Panc1 (cell line): Measurements from ENCODE around the gene TEKT2. TPM values are rescaled to one million over a fixed set of nuclear protein-coding genes. Genes with fewer than 3 reads are reported as not detected.

Experiments
- ATAC-seq: fragments of 200-7000 bp; cut with Tn5 transposase; 2 replicates; pipeline ENCODE4 v1.9.1; 2020; ENCODE audit warnings: mild to moderate bottlenecking, moderate library complexity
- BruUV-seq: library from RNA; stranded (reverse); fragments of 400-500 nt; replicated peaks from 2 replicates; lab custom pipeline; 2021; lab: Mats Ljungman, UMichigan
- CTCF ChIA-PET: fragments of 300-600 bp; sonication (Branson Sonifier 250); formaldehyde crosslinking; loops from one replicate; lab custom pipeline; 2022; ENCODE audit warnings: antibody characterized with exemption; lab: Charles Lee
- POLR2A ChIA-PET: fragments of 300-600 bp; sonication (Branson Sonifier 250); formaldehyde crosslinking; loops from one replicate; lab custom pipeline; 2022; ENCODE audit warnings: antibody characterized with exemption; lab: Charles Lee
- DNase-seq: peaks from one replicate; pipeline ENCODE4 v3.0.0-alpha.2; 2010; ENCODE audit warnings: low read depth, low spot score
- H3K27ac ChIP-seq: 2 replicates; pipeline ENCODE4 v1.5.1; 2011; ENCODE audit warnings: mild to moderate bottlenecking, low read length, inconsistent platforms
- H3K27me3 ChIP-seq: fragments of 200-500 bp; sonication (Bioruptor generic); 2 replicates; pipeline ENCODE4 v1.6.0; 2014; ENCODE audit warnings: low read length, inconsistent platforms; ENCODE audit not compliant: control insufficient read depth, insufficient read depth
- H3K36me3 ChIP-seq: fragments of 200-500 bp; sonication (Bioruptor generic); 2 replicates; pipeline ENCODE4 v1.5.1; 2014; ENCODE audit warnings: inconsistent platforms, mild to moderate bottlenecking, low read length, moderate library complexity; ENCODE audit not compliant: control insufficient read depth, insufficient read depth
- H3K4me1 ChIP-seq: 2 replicates; pipeline ENCODE4 v1.5.1; 2011; ENCODE audit warnings: inconsistent platforms, mild to moderate bottlenecking, low read length, moderate library complexity; ENCODE audit not compliant: control insufficient read depth, insufficient read depth
- H3K4me3 ChIP-seq, 2 experiments: 2 replicates each; pipeline ENCODE4 v1.5.1; 2011 to 2012; ENCODE audit warnings: low read depth in 2 of 2, low read length in 2 of 2, mild to moderate bottlenecking in 2 of 2, inconsistent platforms in 1 of 2, moderate library complexity in 1 of 2
- H3K9me3 ChIP-seq: fragments of 200-500 bp; sonication (Bioruptor generic); 2 replicates; pipeline ENCODE4 v1.5.1; 2014; ENCODE audit warnings: low read depth, mild to moderate bottlenecking, inconsistent platforms, low read length, moderate library complexity; ENCODE audit not compliant: control insufficient read depth, insufficient read depth
- POLR2AphosphoS5 ChIP-seq: IDR thresholded peaks from 2 replicates; pipeline ENCODE4 v1.6.1; 2012; ENCODE audit warnings: mild to moderate bottlenecking, low read depth, low read length, moderate library complexity
- SIN3A ChIP-seq: IDR thresholded peaks from 2 replicates; pipeline ENCODE4 v1.6.1; 2012; ENCODE audit warnings: low read depth, mild to moderate bottlenecking, low read length, moderate library complexity, borderline replicate concordance; ENCODE audit not compliant: insufficient read depth
- TCF7L2 ChIP-seq: IDR thresholded peaks from 2 replicates; pipeline ENCODE4 v1.6.1; 2011; ENCODE audit warnings: mild to moderate bottlenecking, low read depth, low read length, inconsistent platforms
- in situ Hi-C: cut with HindIII; loops from 2 replicates; pipeline ENCODE4 v1.10.0; 2016; ENCODE audit warnings: low sequenced_read_pairs, low pct_unique_long_range_greater_than_20kb
- intact Hi-C: fragments of 100-400 bp; cut with micrococcal nuclease; formaldehyde crosslinking; loops from one replicate; pipeline ENCODE4 v1.10.0; 2022; ENCODE audit not compliant: unreplicated experiment
- total RNA-seq: library from RNA; stranded (reverse); gene quantifications from one replicate; pipeline ENCODE4 v1.2.1, GENCODE V29; 2021; ENCODE audit not compliant: unreplicated experiment
- TF ChIP-seq, protein P1 (sequence below), 2 experiments: IDR thresholded peaks; 2 replicates each; pipeline ENCODE4 v1.6.1; 2011 to 2012; ENCODE audit warnings: low read depth in 2 of 2, control low read depth in 1 of 2, low read length in 1 of 2, mild to moderate bottlenecking in 1 of 2, moderate library complexity in 1 of 2; ENCODE audit not compliant: insufficient read depth in 1 of 2
- TF ChIP-seq, protein P2 (sequence below): fragments of 450-650 bp; IDR thresholded peaks from 2 replicates; pipeline ENCODE4 v1.5.1; 2017; ENCODE audit warnings: mild to moderate bottlenecking

Gene TEKT2
- total RNA-seq, 1 experiment from 2014 or later, result 0.23 TPM

DNA sequence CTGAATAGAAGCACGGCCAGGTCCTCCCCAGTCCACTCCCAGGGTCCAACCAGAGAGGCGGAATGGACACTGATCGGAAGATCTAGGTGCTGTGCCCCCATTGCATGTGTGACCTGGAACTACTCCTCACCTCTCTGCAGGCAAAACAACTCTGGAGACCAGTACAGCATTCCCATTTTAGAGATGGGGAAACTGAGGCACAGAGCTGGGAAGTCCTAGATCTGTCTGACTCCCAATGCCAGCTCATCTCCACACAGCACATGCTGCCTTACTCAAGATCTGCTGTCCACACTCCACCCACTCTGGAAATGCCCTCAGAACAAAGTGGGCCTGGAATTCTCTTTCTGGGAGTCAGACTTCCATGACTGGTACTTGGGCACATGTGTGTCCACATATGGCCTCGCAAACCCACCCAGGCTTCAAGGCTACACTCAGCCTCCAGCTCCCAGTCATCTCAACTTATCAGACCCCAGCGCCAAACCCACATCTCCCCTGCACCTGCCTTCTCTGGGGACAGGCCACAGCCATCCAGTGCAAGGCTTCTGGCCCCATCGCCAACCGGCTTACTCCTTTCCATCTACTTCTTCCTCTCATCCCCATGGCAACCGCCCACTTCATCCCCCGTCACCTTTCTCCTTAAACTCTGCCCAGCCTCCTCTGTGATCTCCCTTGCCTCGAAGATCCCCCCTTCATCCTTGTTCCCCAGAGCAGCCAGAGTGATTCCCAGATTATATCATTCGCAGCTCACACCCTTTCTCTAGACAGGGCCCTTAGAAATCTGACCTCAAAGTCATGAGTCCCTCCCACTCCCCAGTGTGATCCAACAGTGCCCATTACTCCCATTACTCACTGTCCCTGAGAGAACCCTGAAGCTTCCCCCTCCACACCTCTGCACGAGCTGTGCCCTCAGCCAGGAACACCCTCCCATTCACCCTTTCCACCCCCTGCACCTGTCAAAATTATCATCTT, 38.5 kb downstream of the TEKT2 start:
- ChIA-PET POLR2A (no interaction called here), CTCF (no interaction called here)
- intact Hi-C loops (no loop called here), in situ Hi-C loops (no loop called here)
- H3K9me3 ChIP-seq, result no peaks in the 10 kb centered on the region
- H3K4me3 ChIP-seq, result no peak overlapping the region
- no peak for DNase-seq
- no TSS peak for BruUV-seq
- ATAC-seq, result no peak
- TF ChIP-seq, protein P1, sequence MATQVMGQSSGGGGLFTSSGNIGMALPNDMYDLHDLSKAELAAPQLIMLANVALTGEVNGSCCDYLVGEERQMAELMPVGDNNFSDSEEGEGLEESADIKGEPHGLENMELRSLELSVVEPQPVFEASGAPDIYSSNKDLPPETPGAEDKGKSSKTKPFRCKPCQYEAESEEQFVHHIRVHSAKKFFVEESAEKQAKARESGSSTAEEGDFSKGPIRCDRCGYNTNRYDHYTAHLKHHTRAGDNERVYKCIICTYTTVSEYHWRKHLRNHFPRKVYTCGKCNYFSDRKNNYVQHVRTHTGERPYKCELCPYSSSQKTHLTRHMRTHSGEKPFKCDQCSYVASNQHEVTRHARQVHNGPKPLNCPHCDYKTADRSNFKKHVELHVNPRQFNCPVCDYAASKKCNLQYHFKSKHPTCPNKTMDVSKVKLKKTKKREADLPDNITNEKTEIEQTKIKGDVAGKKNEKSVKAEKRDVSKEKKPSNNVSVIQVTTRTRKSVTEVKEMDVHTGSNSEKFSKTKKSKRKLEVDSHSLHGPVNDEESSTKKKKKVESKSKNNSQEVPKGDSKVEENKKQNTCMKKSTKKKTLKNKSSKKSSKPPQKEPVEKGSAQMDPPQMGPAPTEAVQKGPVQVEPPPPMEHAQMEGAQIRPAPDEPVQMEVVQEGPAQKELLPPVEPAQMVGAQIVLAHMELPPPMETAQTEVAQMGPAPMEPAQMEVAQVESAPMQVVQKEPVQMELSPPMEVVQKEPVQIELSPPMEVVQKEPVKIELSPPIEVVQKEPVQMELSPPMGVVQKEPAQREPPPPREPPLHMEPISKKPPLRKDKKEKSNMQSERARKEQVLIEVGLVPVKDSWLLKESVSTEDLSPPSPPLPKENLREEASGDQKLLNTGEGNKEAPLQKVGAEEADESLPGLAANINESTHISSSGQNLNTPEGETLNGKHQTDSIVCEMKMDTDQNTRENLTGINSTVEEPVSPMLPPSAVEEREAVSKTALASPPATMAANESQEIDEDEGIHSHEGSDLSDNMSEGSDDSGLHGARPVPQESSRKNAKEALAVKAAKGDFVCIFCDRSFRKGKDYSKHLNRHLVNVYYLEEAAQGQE (IDR thresholded peaks at IDR 0.05; ENCODE audit: insufficient read depth in 1 of 2, low read depth in 2 of 2, low read length in 1 of 2), result no peak
- TF ChIP-seq, protein P2, sequence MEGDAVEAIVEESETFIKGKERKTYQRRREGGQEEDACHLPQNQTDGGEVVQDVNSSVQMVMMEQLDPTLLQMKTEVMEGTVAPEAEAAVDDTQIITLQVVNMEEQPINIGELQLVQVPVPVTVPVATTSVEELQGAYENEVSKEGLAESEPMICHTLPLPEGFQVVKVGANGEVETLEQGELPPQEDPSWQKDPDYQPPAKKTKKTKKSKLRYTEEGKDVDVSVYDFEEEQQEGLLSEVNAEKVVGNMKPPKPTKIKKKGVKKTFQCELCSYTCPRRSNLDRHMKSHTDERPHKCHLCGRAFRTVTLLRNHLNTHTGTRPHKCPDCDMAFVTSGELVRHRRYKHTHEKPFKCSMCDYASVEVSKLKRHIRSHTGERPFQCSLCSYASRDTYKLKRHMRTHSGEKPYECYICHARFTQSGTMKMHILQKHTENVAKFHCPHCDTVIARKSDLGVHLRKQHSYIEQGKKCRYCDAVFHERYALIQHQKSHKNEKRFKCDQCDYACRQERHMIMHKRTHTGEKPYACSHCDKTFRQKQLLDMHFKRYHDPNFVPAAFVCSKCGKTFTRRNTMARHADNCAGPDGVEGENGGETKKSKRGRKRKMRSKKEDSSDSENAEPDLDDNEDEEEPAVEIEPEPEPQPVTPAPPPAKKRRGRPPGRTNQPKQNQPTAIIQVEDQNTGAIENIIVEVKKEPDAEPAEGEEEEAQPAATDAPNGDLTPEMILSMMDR, result no peak
- TF ChIP-seq SIN3A, result no peak
- no peak for TF ChIP-seq POLR2AphosphoS5
- no peak for TF ChIP-seq TCF7L2
- no peaks in the 10 kb centered on the region for H3K36me3 ChIP-seq
- 0 out of 2 replicates have a peak, but pooled peaks cover 6% of the 10 kb centered on the region for H3K4me1 ChIP-seq
- peaks cover 2% of the 10 kb centered on the region; the same call in 1 of the 2 replicates for H3K27me3 ChIP-seq
- H3K27ac ChIP-seq, result no peak overlapping the region

DNA sequence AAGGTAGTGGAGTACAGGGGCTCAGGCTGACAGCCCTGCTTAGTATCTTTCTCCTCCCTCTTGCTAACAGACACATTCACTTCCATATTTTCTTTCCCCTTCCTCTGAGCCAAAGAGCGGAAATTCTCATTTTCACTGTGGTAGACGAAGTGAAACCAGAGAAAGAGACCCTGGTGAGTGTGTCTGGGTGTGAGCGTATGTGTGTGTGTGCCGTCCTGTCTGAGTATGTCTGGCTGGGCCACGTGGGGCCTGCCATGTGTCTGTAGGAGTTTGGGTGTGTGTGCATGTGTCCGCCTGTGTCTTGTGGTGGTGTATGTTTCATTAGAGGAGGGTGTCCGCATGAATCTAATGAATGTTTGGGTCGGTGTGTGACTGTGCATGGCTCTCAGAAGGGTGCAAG, 39.5 kb downstream of the TEKT2 start:
- TF ChIP-seq, protein P1 (IDR thresholded peaks at IDR 0.05; ENCODE audit: insufficient read depth in 1 of 2, low read depth in 2 of 2, low read length in 1 of 2), result no peak
- no peak for TF ChIP-seq POLR2AphosphoS5
- TF ChIP-seq, protein P2, result no peak
- TF ChIP-seq TCF7L2, result no peak
- TF ChIP-seq SIN3A, result no peak
- Histone ChIP-seq H3K9me3 (no peaks in the 10 kb centered on the region), H3K4me1 (0 out of 2 replicates have a peak, but pooled peaks cover 6% of the 10 kb centered on the region), H3K36me3 (no peaks in the 10 kb centered on the region), H3K27ac (no peak overlapping the region), H3K27me3 (peaks cover 2% of the 10 kb centered on the region; the same call in 1 of the 2 replicates), H3K4me3 (no peak overlapping the region)
- no peak for DNase-seq
- in situ Hi-C loops, result no loop called here
- CTCF ChIA-PET, result no interaction called here
- intact Hi-C loops, result no loop called here
- ATAC-seq, result no peak
- POLR2A ChIA-PET, result no interaction called here
- no TSS peak for BruUV-seq
